ENCODE measurements around the gene CNP. TPM values are rescaled to one million over a fixed set of nuclear protein-coding genes. Genes with fewer than 3 reads are reported as not detected.

CNP gene
- total RNA-seq, 1 donor from 2014 or later: 51.1 TPM

DNA sequence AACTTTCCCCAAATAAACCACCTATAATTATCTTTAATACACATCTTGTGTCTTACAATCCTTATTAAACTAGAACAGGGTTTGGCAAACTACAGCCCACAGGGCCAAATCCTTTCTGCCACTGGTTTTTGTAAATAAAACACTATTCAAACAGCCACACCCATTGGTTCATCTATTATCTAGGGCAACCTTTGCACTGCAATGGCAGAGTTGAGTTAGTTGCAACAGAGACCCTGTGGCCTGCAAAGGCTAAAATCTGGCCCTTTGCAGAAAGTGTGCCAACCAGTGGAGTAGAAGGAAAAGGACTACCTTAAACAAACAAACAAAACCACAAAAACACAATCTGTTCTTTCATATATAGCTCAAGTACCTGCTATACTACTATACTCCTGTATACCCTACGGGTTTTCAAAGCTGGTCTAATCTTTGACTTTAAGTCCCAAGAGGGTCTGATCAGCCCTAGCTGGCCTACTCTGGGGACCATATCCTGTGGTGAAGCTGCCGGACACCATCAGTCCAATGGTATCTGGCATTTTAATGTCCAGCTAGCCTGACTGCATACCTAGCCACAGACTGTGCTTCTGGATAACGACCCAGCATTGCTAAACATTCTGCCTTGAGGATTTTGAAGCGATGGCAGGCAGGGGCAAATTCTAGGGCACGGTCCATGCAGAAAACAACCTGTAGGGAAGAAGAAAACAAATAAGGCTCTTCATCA, 23.3 kb downstream of the CNP start:
- ATAC-seq: no peak
- H3K36me3 ChIP-seq: peaks cover 100% of the 10 kb centered on the region
- H3K27ac ChIP-seq: no peak overlapping the region

DNA sequence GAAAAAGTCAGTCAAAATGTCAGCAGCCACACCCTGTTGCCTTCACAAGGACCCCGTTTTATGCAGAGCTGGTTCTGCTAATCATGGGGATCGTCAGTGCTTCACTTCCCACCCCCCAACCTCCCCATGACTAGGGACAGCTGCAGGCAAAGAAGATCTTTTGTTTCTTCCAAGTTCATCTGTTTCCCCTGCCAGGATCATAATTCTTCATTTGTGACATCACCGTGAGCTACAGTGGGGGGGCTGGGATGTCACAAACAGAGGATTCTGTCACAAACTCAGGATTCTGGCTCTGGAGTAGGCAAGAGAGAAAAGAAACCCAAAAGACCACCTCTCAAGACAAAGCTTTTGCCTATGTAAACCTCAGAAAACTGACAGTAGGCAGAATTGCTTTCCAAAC, 26.0 kb downstream of the CNP start:
- no peaks in the 10 kb centered on the region for H3K27me3 ChIP-seq
- no peak overlapping the region for H3K4me3 ChIP-seq
- no peak for ATAC-seq
- intact Hi-C loops (cut with DNase I): no loop called here
- DNase-seq: no peak
- TF ChIP-seq, protein P1, sequence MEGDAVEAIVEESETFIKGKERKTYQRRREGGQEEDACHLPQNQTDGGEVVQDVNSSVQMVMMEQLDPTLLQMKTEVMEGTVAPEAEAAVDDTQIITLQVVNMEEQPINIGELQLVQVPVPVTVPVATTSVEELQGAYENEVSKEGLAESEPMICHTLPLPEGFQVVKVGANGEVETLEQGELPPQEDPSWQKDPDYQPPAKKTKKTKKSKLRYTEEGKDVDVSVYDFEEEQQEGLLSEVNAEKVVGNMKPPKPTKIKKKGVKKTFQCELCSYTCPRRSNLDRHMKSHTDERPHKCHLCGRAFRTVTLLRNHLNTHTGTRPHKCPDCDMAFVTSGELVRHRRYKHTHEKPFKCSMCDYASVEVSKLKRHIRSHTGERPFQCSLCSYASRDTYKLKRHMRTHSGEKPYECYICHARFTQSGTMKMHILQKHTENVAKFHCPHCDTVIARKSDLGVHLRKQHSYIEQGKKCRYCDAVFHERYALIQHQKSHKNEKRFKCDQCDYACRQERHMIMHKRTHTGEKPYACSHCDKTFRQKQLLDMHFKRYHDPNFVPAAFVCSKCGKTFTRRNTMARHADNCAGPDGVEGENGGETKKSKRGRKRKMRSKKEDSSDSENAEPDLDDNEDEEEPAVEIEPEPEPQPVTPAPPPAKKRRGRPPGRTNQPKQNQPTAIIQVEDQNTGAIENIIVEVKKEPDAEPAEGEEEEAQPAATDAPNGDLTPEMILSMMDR (IDR thresholded peaks at IDR 0.05): no peak
- peaks cover 100% of the 10 kb centered on the region for H3K36me3 ChIP-seq
- no peaks in the 10 kb centered on the region for H3K9me3 ChIP-seq
- H3K27ac ChIP-seq: no peak overlapping the region
- no peaks in the 10 kb centered on the region for H3K4me1 ChIP-seq

More for the DNA sequence above, 23.3 kb downstream of the CNP start:
- H3K9me3 ChIP-seq: no peaks in the 10 kb centered on the region
- H3K4me3 ChIP-seq: no peak overlapping the region
- intact Hi-C loops (cut with DNase I): no loop called here
- no peaks in the 10 kb centered on the region for H3K27me3 ChIP-seq
- H3K4me1 ChIP-seq: no peaks in the 10 kb centered on the region
- TF ChIP-seq, protein P1 (IDR thresholded peaks at IDR 0.05): no peak
- no peak for DNase-seq

DNA sequence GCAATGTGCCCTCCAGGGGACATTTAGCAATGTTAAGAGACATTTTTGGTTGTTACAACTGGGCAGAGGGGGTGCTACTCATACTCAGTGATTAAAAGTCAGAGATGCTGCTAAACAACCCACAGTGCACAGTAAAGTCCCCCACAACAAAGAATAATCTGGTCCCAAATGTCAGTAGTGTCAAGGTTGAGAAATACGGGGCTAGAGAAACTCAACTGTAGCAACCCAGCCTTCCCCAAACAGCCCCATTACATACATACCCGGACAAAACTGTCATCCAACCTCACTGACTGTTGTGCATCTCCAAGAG, 30.2 kb downstream of the CNP start:
- H3K4me1 ChIP-seq: no peaks in the 10 kb centered on the region
- H3K27ac ChIP-seq: no peak overlapping the region
- TF ChIP-seq, protein P1 (IDR thresholded peaks at IDR 0.05): no peak
- DNase-seq: no peak
- H3K36me3 ChIP-seq: peaks cover 100% of the 10 kb centered on the region
- intact Hi-C loops (cut with DNase I): no loop called here
- no peak for ATAC-seq
- H3K27me3 ChIP-seq: no peaks in the 10 kb centered on the region
- H3K9me3 ChIP-seq: no peaks in the 10 kb centered on the region
- H3K4me3 ChIP-seq: no peak overlapping the region

DNA sequence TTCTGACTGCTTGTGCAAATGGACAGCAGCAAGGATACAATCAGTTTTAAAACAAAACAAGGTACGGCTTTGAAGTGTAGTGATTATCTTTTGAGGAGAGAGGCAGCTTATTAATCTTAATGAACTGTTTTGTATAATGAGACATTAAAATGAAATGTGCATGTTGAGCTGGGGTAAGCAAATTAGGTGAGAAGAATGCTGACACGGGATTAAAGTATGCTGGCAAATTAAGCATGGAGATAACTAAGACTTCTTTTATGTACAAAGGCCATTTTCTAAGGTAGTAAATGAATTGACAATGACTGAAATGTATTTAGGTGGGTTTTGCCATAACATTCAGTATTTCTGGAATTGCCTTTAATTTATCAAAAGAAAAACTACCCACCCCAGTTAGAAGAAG, 31.9 kb downstream of the CNP start:
- no peak for ATAC-seq
- intact Hi-C loops (cut with DNase I): no loop called here
- no peaks in the 10 kb centered on the region for H3K4me1 ChIP-seq
- H3K36me3 ChIP-seq: peaks cover 100% of the 10 kb centered on the region
- no peak overlapping the region for H3K27ac ChIP-seq
- H3K4me3 ChIP-seq: no peak overlapping the region
- no peaks in the 10 kb centered on the region for H3K9me3 ChIP-seq
- DNase-seq: no peak
- TF ChIP-seq, protein P1 (IDR thresholded peaks at IDR 0.05): no peak
- H3K27me3 ChIP-seq: no peaks in the 10 kb centered on the region

DNA sequence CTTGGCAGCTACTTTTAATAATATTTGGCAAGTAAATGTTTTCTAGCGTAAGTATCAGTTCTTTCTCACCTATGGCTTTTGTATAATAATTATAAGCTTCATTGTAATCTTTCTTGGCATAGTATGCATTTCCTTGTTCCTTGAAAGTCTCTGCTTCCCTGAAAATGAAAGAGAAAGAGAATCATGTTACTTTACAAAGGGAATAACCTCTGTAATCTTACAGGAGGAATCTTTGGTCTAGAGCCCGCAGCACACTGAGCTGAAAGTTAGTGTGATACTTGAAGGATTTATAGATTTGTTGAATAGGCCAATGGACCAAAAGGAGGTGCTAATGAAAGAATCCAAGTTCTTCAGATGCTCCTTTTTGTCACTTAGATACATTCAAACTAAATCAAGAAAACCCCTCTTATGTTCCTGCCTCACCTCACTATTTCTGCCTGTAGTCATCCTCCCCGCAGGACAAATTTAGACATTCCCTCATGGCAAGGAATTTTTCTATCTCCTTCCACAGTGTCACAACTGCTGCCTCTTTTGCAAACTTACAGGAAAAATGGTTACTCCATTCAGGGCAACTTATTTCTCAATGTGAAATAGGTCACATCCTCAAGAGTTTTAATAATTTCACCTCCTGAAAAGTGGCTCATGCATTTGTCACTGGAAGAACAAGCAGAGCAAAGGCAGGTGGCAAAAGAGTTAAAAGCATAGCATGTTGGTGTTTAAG, 34.0 kb downstream of the CNP start:
- no peaks in the 10 kb centered on the region for H3K9me3 ChIP-seq
- intact Hi-C loops (cut with DNase I): no loop called here
- H3K36me3 ChIP-seq: peaks cover 80% of the 10 kb centered on the region
- no peak overlapping the region for H3K27ac ChIP-seq
- peaks cover 4% of the 10 kb centered on the region for H3K4me1 ChIP-seq
- TF ChIP-seq, protein P1 (IDR thresholded peaks at IDR 0.05): no peak
- no peaks in the 10 kb centered on the region for H3K27me3 ChIP-seq
- H3K4me3 ChIP-seq: no peak overlapping the region
- ATAC-seq: no peak
- DNase-seq: no peak

All from upper lobe of right lung (tissue), 1 donor.